Effector CD8-positive, alpha-beta T cell (primary cell): ENCODE data around the gene CPSF4L.

ENCODE experiments used
- DNase-seq: peaks from one replicate; lab custom pipeline; 2025; lab: John Stamatoyannopoulos, UW

The CPSF4L gene

GRCh38 chr17:73232587-73233373 is 28.9 kb downstream of the CPSF4L start:
- DNase-seq, result no peak

- peak; percentile 93 for DNase-seq
These were observed 29.7 kb downstream of the CPSF4L start for GRCh38 chr17:73231841-73232586.

- DNase-seq, result no peak
These were observed 30.3 kb downstream of the CPSF4L start for GRCh38 chr17:73231395-73231794.

GRCh38 chr17:73230088-73230487 is 31.6 kb downstream of the CPSF4L start:
- DNase-seq, result no peak

- DNase-seq, result no peak
These were observed 32.9 kb downstream of the CPSF4L start for GRCh38 chr17:73228748-73229236.

- DNase-seq, result no peak
These were observed 33.7 kb downstream of the CPSF4L start for GRCh38 chr17:73227944-73228343.

- DNase-seq, result no peak
These were observed 34.3 kb downstream of the CPSF4L start for GRCh38 chr17:73227379-73227778.

GRCh38 chr17:73226556-73227172 is 35.0 kb downstream of the CPSF4L start:
- DNase-seq, result no peak

GRCh38 chr17:73224663-73225305 is 36.9 kb downstream of the CPSF4L start:
- DNase-seq, result no peak

GRCh38 chr17:73224237-73224636 is 37.4 kb downstream of the CPSF4L start:
- DNase-seq, result no peak

- DNase-seq, result no peak
These were observed 38.0 kb downstream of the CPSF4L start for GRCh38 chr17:73223626-73224230.

- no peak for DNase-seq
These were observed 46.2 kb downstream of the CPSF4L start for GRCh38 chr17:73215447-73215846.

- DNase-seq, result no peak
These were observed 46.8 kb downstream of the CPSF4L start for GRCh38 chr17:73214851-73215250.

- DNase-seq, result no peak
These were observed 47.7 kb downstream of the CPSF4L start for GRCh38 chr17:73214008-73214407.

- DNase-seq, result peak; percentile 58
These were observed 49.9 kb downstream of the CPSF4L start for GRCh38 chr17:73211745-73212144.

- DNase-seq, result no peak
These were observed 51.5 kb downstream of the CPSF4L start for GRCh38 chr17:73210002-73210678.

GRCh38 chr17:73209436-73209835 is 52.2 kb downstream of the CPSF4L start:
- DNase-seq, result no peak

- no peak for DNase-seq
These were observed 53.4 kb downstream of the CPSF4L start for GRCh38 chr17:73208139-73208827.

GRCh38 chr17:73205459-73205961 is 56.2 kb downstream of the CPSF4L start:
- DNase-seq, result no peak

- DNase-seq, result no peak
These were observed 57.7 kb downstream of the CPSF4L start for GRCh38 chr17:73203788-73204479.
